Neural cell (in vitro differentiated cells): Measurements from ENCODE around the gene RNF144A.

Experiments
- CTCF ChIP-seq: fragments of 450-650 bp; IDR thresholded peaks from 2 replicates; pipeline ENCODE4 v1.5.1; 2014; ENCODE audit warnings: antibody characterized with exemption, mild to moderate bottlenecking, moderate library complexity; ENCODE audit not compliant: poor library complexity, severe bottlenecking
- POLR2AphosphoS5 ChIP-seq: IDR thresholded peaks from 2 replicates; pipeline ENCODE4 v1.6.1; 2012
- RAD21 ChIP-seq: fragments of 450-650 bp; conservative IDR thresholded peaks from 2 replicates; pipeline ENCODE4 v1.6.1; 2014; ENCODE audit warnings: antibody characterized with exemption, mild to moderate bottlenecking, moderate library complexity
- TAF1 ChIP-seq: IDR thresholded peaks from 2 replicates; pipeline ENCODE4 v1.6.1; 2012; ENCODE audit warnings: low read depth

- TF ChIP-seq POLR2AphosphoS5 (no peak), RAD21 (no peak), CTCF (no peak), TAF1 (no peak)
These were observed 51.3 kb downstream of the RNF144A start for GRCh38 chr2:6968319-6969100.
